ENCODE results near the gene CAMKMT. TPM values are rescaled to one million over a fixed set of nuclear protein-coding genes. Genes with fewer than 3 reads are reported as not detected.
"Not testable (repeated sequence)": the region's sequence is repeated elsewhere in the genome, so short reads cannot be mapped to it uniquely, and the experiment has no call there.

CAMKMT gene
- total and polyA plus RNA-seq, 2 experiments from 2014 or later: 26.5 to 29.5 TPM

DNA sequence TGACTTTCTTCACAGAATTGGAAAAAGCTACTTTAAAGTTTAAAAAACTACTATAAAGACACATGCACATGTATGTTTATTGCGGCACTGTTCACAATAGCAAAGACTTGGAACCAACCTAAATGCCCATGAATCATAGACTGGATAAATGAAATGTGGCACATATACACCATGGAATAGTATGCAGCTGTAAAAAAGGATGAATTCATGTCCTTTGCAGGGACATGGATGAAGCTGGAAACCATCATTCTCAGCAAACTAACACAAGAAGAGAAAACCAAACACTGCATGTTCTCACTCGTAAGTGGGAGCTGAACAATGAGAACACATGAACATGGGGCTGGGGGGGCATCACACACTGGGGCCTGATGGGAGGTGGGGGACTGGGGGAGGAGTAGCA is 233.9 kb downstream of the CAMKMT start:
- not testable (repeated sequence) for H3K4me3 ChIP-seq; H3K4me3 Mint-ChIP-seq; ATAC-seq; H3K4me1 ChIP-seq (ENCODE audit: insufficient read depth); H3K27ac ChIP-seq (ENCODE audit: low read depth); DNase-seq (ENCODE audit: low spot score); H3K36me3 ChIP-seq (ENCODE audit: insufficient read depth); H3K27me3 Mint-ChIP-seq (ENCODE audit: insufficient read depth, low read depth, poor library complexity); H3K79me2 ChIP-seq (replicated peaks; ENCODE audit: insufficient read depth); H3K27me3 ChIP-seq (ENCODE audit: insufficient read depth); H3K9me2 ChIP-seq (ENCODE audit: insufficient read depth); H3K4me1 Mint-ChIP-seq; H3K4me2 ChIP-seq; H4K20me1 ChIP-seq (replicated peaks; ENCODE audit: insufficient read depth); H3F3A ChIP-seq (replicated peaks; ENCODE audit: low read depth); H3K27ac Mint-ChIP-seq; H2AFZ ChIP-seq
- H3K36me3 Mint-ChIP-seq (ENCODE audit: low read depth): peaks cover 12% of the 10 kb centered on the region
- H3K9me3 Mint-ChIP-seq: peaks cover 14% of the 10 kb centered on the region; the same call in 2 of the 3 replicates

DNA sequence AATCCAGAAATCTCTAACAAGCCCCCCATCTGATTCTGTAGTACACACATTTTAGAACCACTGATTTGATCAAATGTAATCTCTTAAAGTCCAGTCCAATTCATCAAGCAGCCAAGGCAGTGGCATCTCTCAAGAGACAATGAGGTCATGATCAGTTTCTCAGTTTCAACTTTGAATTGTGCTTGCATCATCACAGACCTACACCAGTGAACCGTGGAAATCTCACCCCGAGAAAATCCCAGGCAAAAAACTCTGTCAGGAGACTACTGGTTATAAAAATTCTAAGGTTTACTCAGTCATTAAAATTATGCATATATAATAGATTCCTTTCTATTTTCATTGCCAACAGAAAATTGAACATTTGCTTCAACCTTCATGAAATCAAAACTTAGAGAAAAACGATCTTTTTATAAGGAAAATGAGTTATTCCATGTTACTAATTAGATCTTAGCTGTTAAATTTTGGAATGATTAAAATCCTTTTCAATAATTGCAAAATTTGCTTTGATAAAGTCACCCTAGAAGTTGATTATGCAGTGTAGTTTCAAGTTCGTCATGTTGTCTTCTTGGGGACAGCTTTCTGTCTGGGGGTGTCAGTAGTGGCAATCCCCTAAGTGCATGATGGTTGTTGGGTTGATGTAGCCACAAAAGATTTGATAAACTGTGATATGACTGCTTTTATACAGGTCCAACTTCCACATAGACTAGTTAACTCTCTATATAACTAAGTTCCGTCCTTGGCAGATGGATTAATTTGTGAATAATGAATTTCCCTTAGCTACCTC is 235.0 kb downstream of the CAMKMT start:
- H3K79me2 ChIP-seq (replicated peaks; ENCODE audit: insufficient read depth): no peaks in the 10 kb centered on the region
- Mint-ChIP-seq H3K36me3 (ENCODE audit: low read depth) (peaks cover 12% of the 10 kb centered on the region), H3K27me3 (ENCODE audit: insufficient read depth, low read depth, poor library complexity) (peaks cover 2% of the 10 kb centered on the region), H3K4me1 (no peaks in the 10 kb centered on the region), H3K27ac (no peak overlapping the region), H3K9me3 (peaks cover 14% of the 10 kb centered on the region; the same call in 2 of the 3 replicates), H3K4me3 (no peak overlapping the region)
- DNase-seq (ENCODE audit: low spot score): no peak
- no peaks in the 10 kb centered on the region for H3K36me3 ChIP-seq (ENCODE audit: insufficient read depth)
- no peaks in the 10 kb centered on the region for H3K27me3 ChIP-seq (ENCODE audit: insufficient read depth)
- no peaks in the 10 kb centered on the region for H3F3A ChIP-seq (replicated peaks; ENCODE audit: low read depth)
- no peak for ATAC-seq
- no peaks in the 10 kb centered on the region for H4K20me1 ChIP-seq (replicated peaks; ENCODE audit: insufficient read depth)
- H3K4me2 ChIP-seq: no peak overlapping the region
- H3K9me2 ChIP-seq (ENCODE audit: insufficient read depth): no peaks in the 10 kb centered on the region
- H2AFZ ChIP-seq: no peak overlapping the region
- H3K4me3 ChIP-seq: no peak overlapping the region
- H3K4me1 ChIP-seq (ENCODE audit: insufficient read depth): no peaks in the 10 kb centered on the region
- H3K27ac ChIP-seq (ENCODE audit: low read depth): no peak overlapping the region
- no peak for TF ChIP-seq POLR2AphosphoS5 (IDR thresholded peaks at IDR 0.05; ENCODE audit: low read depth)
- no peak for TF ChIP-seq ZNF331 (CRISPR knock-in tag; IDR thresholded peaks at IDR 0.05; ENCODE audit: low read depth)
- TF ChIP-seq, protein P1, sequence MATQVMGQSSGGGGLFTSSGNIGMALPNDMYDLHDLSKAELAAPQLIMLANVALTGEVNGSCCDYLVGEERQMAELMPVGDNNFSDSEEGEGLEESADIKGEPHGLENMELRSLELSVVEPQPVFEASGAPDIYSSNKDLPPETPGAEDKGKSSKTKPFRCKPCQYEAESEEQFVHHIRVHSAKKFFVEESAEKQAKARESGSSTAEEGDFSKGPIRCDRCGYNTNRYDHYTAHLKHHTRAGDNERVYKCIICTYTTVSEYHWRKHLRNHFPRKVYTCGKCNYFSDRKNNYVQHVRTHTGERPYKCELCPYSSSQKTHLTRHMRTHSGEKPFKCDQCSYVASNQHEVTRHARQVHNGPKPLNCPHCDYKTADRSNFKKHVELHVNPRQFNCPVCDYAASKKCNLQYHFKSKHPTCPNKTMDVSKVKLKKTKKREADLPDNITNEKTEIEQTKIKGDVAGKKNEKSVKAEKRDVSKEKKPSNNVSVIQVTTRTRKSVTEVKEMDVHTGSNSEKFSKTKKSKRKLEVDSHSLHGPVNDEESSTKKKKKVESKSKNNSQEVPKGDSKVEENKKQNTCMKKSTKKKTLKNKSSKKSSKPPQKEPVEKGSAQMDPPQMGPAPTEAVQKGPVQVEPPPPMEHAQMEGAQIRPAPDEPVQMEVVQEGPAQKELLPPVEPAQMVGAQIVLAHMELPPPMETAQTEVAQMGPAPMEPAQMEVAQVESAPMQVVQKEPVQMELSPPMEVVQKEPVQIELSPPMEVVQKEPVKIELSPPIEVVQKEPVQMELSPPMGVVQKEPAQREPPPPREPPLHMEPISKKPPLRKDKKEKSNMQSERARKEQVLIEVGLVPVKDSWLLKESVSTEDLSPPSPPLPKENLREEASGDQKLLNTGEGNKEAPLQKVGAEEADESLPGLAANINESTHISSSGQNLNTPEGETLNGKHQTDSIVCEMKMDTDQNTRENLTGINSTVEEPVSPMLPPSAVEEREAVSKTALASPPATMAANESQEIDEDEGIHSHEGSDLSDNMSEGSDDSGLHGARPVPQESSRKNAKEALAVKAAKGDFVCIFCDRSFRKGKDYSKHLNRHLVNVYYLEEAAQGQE (IDR thresholded peaks at IDR 0.05; ENCODE audit: unreplicated experiment): no peak
- no peak for TF ChIP-seq STAT1 (IDR thresholded peaks at IDR 0.05; ENCODE audit: unreplicated experiment)
- TF ChIP-seq CTCF (conservative IDR thresholded peaks at IDR 0.05; ENCODE audit: low read depth in 2 of 2): no peak
- no peak for TF ChIP-seq EZH2phosphoT487 (IDR thresholded peaks at IDR 0.05; ENCODE audit: unreplicated experiment)
- no peak for TF ChIP-seq EZH2 (IDR thresholded peaks at IDR 0.05; ENCODE audit: low read depth, unreplicated experiment)
- TF ChIP-seq ETS1 (IDR thresholded peaks at IDR 0.05): no peak
- no peak for TF ChIP-seq NANOG (IDR thresholded peaks at IDR 0.05; ENCODE audit: borderline replicate concordance)
- TF ChIP-seq CREB1 (CRISPR knock-in tag; IDR thresholded peaks at IDR 0.05; ENCODE audit: low read depth): no peak

Measured in GM23338 (cell line).